GM18498 (cell line): ENCODE data around the gene PHF23.

Experiments used
- ATAC-seq: cut with Tn5 transposase; IDR thresholded peaks from one replicate; pipeline ENCODE4 v1.9.1; 2021; ENCODE audit warnings: mild to moderate bottlenecking, moderate library complexity; ENCODE audit not compliant: unreplicated experiment

PHF23 gene

DNA sequence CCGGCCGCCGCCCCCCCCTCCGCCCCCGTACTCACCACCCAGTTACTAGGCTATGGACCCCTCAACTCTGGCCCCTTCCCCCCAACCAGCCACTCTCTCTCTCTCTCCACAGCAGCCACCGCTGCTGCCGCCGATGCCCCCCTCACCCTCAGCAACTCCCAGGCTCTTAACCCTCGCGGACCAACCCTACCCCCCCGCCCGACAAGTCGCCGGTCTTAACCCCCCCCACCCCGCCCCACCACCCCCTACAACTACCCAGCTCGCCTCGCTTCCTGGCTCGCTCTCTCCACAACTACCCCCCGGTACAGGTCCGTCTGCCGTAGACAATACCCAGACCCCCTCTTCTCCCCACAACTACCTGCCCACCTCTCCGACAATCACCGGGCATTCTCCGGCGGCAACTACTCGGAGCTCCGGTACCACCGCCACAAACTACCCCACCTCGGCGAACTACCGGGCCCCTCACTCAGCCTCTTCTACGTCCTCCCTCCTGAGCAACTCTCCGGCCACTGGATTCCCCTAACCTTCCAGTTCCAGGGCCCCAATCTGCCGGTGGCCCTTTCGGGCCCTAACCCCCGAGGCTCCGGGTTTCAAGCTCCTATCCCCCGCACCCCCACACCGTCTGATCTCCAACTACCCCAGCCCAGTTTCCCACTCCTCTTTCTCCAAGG lies 702 bp downstream of the PHF23 start:
- ATAC-seq, result no peak

DNA sequence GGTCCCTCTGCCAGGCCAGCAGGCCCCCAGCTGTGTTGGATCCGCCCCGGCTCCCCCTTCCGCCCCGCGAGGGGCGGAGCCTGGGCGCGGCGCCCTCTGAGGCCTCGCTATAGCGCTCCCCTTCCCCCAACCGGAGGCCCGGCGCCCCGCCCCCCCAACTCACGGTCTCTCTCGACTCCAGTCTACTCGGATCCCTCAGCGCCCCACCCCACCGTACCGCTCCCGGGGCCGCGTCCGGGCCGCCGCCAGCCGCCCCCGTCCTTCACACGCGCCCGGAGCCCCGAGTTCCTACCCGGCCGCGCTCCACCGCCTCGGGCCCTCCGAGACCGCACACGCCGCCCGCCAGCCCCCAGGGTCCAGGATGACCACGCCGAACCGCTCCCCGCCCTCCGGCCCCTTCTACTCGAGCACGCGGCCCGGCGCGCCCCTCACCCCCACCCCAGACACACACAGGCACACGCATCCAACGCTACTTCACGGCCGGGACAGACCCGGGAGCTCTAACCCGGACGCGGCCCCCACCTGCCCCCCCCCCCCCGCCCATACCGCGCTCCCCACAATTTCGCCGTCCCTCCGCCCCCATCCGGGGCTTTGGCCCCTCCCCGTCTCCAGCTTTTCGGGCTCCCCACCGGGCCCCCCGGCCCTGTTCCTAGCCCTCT lies 1.4 kb downstream of the PHF23 start:
- no peak for ATAC-seq

DNA sequence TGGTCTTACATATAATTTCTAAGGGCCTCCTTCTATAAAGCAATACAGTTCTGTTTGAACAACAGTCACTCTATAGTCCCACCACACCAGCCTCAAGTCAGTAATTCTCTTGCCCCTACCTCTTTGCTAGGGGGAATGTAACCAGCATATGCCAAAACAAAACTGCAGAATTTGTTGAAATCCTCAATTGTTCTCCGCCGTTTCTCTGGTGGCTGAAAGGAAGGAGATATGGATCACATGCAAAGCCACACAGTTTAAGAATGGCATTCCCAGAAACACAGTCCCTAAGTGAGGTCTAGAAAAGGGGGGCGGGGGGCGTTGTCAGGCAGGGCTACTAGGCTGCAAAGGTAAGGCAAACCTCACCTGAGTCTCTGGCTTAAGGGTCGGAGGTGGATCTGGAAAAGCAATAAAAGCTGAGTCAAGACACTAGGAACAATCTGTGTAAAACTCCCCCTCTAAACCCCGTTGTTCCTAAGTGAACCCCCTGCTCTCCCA lies 1.9 kb downstream of the PHF23 start:
- no peak for ATAC-seq

DNA sequence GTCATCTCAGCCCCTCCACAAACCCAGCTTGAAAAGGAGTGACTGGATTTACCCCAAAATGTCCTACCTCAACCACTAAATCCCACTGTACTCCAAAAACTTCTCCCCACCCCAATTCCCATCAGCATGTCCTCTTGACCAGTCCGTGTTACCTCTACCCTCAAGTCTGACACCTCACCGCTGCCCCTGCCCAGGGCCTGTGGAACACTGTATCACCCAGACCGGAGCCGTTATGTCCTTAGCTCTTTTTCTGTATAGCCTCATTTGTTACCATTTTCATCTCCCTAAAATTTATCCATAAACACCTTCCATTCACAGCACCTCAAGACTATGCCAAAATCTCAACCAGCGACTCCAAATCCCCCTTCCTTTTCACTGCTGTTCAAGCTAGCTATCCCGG lies 2.4 kb downstream of the PHF23 start:
- no peak for ATAC-seq

DNA sequence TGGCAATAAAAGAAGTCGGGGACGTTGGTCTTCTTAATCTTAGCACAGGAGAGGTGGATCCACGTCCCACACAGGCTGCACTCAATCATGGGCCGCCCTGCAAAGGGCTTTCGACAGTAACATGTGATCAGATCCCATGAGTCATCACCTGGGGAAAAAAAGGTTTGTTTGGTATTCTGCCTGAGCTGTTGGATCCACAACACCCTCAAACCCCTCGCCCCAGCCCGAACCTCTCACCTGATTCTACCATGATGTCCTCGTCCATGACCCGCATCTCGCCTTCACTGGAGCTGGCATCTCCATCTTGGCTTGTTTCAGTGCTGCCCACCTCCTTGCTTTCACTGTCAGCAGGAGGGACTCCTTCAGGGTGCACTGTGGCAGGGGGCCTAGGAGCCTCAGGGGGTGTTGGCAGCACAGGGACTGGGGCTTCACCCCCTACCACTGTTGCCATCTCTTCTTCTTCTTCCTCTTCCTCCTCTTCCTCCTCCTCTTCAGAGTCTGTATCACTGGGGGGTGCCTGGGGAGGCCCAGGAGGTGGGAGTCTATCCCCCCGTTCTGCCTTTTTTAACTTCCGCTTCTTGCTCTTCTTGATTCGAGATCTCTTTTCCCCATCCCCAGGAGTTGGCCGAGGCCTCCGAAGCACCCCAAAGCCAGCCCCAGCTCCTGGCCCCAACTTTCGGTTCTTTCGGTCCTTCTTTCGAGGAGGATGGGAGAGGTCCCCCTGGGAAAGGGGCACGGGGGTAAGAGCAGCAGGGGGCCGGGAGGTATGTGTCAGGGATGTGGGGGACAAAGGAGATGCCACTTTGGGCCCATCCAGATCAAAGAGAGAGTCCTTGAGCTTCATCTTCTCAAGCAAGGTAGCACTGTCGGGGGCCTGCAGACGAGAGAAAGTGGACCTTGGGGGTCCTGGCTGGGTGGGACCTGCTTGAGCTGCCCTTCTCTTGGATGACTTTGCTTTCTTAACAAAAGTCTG lies 3.3 kb downstream of the PHF23 start:
- no peak for ATAC-seq

DNA sequence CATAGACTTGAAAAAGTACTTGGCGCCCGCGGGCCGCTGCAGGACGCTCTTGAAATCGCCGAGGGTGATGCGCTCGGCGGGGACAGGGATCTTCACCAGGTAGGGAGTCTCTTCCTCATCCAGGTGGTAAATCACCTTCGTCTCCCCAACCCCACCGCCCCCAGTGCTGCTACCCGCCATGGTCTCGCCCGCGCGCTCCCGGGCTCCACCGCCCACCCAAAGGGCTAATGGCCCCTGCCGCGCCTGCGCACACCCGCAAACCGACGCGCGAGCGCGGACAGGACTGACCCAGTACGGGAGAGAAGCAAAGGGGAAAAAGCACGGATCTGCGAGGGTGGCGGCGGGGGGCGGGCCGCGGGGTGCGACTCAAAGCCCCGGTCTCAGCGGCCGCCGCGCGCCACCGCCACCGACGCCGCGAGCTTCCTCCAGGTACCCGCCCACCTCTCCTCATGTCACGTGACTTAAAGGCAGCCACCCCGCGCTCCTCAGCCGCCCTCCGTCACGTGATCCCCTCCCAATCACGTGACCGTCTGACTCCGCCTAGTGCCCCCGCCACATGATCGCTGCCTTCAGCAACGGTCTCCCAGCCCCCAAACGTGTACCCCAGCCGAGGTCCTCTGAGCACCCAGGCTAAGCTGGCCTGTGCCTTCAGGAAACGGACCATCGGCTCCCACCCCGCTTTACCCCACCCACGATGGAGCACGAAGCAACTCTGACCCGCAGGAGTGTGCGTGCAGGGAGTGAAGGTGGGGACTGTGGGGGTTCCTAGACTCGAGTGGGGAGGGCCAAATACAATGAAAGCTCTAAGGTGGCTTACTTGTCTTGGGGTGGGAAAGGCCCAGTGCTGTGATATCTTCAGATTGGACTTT lies 4.9 kb downstream of the PHF23 start, which contains the start of gene DVL2:
Gene DVL2, minus strand, starts transcription at position 435 of the 869 bp plus-strand sequence. Its CDS starts 255 bp downstream, at position 180.
- peak; percentile 62 for ATAC-seq

DNA sequence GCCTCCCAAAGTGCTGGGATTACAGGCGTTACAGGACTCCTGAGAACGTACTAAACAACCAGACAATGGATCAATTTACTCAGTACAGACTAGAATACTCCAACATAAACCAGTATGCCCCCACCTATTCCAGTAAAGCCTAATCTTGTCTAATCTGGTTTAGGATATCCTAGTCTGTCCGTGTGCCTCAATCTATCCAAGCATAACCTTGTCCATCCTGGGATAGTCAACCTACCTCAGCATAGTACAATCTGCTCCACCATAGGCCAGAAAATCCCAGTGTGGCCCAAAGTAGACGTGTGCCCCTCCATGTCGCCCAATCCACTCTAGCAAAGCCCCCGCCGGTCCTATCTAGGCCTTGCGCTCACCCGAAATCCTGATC lies 5.6 kb downstream of the PHF23 start:
- no peak for ATAC-seq

DNA sequence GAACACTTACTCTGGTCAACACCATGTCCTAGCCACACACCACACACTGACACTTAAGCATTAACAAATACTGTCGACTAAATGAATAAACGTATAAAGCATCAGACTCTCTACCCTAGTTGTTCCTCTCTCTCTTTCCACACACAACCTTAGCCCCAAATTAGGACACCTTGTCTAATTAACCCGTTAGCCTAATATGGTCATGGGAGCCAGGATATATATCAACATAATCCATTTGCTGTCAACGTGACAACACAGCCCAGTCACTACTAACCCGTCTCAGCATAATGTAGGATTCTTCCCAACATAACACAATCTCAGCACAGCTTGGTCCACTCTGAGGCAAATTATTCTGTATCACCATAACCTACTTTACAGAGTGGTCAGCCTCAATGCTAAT lies 7.1 kb downstream of the PHF23 start:
- no peak for ATAC-seq

DNA sequence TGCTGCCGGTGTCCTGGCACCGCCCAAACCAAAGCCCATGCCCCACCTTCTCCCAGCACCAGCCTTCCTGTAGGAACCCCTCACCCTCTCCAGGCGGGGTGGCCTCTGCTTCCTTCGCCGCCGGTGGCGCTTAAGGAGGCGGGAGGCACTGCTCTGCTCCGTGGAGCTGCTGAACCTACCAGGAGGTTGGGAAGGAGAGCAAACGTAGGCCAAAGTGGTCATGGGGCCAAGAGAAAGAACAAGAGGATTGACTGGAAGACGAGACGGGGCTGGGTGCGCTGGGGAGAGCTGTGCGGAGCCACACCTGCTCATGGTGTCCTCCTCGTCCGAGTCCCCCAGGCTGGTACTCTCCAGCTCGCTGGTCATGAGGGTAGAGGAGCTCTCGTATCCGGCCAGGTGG lies 9.8 kb downstream of the PHF23 start:
- ATAC-seq, result no peak

DNA sequence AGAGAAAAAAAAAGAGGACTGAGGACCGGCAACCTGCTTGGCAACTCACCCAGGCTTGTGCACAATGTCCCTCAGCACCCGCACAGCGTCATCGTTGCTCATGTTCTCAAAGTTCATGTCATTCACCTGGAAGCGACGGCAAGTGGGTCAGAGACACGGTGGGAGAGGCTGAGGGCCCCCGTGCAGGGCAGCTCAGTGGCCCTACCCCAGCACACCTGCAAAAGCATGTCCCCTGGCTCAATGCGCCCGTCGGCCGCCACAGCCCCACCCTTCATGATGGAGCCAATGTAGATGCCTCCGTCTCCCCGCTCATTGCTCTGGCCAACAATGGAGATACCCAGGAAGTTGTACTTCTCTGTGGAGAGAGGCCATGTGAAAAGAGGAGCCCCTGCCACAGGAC lies 10.3 kb downstream of the PHF23 start:
- no peak for ATAC-seq

DNA sequence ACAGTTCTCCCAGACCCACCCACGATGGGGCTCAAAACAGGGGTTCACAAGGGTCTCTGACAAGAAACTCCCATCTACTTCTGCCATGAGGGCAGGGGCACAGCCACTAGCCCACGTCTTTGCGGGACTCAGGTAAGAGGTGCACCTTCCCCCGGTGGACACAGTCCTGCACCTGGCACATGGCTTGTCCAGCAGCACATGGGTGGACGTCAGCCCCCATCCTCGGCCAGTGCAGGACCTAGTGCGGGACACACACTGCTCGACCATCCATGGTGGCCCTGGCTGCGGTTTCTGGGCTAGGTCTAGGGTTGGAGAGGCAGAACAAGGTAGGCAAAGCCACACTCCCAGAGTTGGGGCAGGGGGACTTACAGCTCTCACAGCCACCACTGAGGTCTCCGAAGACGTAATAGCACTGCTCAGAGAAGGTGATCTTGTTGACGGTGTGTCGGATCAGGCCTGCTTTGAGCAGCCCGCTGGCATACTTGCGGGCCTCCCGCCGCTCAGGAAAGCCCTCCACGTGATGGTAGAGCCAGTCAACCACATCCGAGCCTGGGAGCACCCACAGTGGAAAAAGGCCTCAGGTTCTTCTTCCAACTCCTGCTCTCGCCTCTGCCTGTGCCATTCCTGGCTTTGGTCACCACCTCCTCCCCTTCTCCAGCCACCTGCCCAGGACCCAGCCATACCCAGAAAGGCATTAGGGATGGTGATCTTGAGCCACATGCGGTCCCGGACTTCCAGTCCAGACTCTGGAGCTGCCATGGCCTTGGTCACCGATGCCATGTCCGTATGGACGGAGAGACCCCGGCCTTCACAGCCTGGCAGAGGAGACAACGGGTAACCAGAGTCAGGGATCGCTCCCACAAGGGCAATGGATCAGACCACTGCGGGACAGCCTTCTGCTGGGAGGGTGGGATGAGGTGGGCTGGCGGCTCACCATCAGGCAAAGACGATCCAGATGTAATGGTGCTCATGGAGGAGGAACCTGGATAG lies 12.2 kb downstream of the PHF23 start:
- ATAC-seq, result no peak

DNA sequence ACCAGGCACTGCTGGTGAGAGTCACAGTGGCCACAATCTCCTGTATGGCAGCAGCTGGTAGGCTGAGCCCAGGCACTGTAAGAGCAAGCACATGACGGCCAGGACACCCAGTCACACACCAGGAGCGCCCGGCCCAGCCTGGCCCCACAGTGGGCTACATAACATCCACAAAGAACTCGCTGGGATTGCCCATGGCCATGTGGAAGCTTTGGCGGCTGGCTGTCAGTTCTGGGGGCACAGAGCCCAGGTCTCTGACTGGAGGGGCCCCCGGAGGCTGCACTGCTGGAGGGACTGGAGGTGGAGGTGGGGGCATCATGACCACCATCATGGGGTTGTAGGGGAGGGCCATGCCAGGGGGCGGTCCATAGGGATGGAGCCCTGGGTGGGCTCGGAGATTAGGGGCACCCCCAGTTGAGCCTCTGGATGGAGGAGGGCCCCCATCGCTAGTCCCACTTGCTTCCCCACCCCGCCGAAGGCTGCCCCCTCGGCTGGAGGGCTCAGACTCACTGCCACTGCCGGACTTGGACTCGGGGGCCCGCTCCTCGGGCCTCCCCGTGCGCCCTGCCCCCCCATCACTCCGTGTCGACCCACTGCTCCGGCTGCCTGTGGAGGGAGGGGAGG lies 13.4 kb downstream of the PHF23 start:
- ATAC-seq, result no peak

DNA sequence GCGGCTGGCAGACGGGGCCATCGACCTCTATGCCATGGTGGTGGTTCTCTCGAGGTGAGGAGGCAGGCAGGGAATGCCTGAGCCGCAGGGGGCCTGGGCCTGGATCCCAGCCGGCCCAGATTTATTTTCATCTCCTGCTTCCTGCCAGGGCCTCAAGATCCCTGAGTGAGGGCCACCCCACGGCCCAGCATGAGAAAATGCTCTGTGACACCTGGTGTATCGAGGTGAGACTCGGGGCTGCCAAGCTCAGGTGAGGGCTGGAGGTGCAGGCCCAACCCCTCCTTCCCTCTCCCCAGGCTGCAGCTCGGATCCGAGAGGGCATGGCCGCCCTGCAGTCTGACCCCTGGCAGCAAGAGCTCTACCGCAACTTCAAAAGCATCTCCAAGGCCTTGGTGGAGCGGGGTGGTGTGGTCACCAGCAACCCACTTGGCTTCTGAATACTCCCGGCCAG lies 14.6 kb downstream of the PHF23 start:
- no peak for ATAC-seq

DNA sequence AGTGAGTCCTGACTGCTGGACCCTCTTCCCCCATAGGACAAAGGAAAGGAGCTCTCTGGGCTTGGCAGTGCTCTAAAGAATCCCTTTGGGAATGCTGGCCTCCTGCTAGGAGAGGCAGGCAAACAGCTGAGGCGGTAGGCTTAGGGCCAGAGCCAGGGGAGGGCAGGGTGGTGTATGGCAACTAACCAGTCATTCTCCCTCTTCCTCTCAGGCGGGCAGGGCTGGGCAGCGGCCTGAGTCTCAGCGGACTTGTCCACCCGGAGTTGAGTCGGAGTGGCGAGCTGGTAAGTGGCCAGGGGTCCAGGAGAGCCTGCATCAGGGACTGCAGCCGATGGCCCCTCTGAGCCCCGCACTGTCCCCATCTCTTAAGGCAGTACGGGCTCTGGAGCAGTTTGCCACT lies 15.1 kb downstream of the PHF23 start:
- ATAC-seq, result no peak

DNA sequence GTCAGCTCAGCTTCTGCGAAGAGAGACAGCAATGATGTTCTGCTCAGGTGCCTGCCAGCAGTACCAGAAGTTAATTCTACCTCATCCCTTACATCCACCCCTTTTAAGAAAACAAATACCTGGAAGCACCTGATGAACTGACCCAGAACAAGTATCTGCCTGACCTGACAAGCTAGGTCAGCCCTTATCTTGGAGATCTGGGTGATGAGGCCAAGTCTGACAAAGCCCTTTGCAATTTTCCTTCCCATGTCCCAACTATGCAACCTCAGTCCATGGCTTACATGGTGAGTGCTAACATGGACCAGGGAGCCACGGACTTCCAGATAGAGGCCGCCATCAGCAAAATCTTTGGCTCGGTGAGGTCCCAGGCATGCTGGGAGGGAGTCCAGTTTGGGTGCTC lies 15.9 kb downstream of the PHF23 start:
- ATAC-seq, result no peak

DNA sequence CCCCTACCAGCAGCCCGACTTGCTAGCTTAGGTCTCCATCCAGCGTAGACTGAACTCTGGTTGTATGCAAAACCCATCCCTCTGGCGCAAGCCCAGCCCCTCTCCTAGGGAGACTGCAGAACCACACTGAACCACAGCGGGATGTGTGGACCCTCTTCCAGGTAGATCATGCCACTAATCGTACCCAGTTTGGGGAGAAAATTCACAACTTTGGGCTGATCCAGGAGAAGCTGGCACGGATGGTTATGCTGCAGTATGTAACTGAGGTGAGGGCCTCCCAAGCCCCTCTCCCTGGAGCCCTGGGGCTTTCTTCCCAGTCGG lies 16.3 kb downstream of the PHF23 start:
- no peak for ATAC-seq

DNA sequence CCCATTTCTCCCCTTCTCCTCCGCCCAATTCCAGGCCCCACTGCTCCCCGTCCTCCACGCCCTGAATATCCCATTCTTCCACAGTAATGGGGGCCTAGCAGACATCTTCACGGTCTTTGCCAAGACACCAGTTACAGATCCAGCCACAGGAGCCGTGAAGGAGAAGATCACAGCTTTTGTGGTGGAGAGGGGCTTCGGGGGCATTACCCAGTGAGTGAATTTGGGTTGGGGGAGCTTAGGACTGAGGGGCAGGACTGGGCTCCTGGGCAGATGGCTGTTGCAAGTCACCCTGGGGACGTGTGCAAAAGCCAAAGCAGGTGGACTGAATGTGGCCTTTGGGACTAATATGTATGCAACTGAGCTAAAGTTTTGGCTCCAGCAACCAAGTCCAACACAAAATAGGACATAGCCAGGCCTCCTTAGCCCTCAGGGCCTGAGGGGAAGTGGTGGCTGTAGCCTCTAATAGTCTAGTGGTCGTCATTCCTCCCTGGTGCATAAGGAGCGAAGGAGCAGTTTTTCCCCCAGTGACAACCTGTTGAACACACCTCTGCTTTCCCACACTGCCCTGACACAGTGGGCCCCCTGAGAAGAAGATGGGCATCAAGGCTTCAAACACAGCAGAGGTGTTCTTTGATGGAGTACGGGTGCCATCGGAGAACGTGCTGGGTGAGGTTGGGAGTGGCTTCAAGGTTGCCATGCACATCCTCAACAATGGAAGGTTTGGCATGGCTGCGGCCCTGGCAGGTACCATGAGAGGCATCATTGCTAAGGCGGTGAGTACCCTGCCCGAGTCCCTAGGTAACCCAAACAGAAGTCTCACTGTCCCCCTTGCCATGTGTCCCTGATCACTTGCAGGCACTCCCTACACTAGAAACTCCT lies 16.9 kb downstream of the PHF23 start:
- no peak for ATAC-seq
